RPMI8226 (cell line): ENCODE data around the gene RNF31.

Experiments
- DNase-seq: peaks from one replicate; pipeline ENCODE4 v3.0.0-alpha.2; 2015

Gene RNF31

GRCh38 chr14:24117179-24117578 lies 30.1 kb upstream of the RNF31 start:
- DNase-seq = no peak

GRCh38 chr14:24119691-24120090 lies 27.6 kb upstream of the RNF31 start:
- DNase-seq = no peak

- no peak for DNase-seq
Observed at GRCh38 chr14:24121210-24121609, 26.1 kb upstream of the RNF31 start.

- no peak for DNase-seq
Observed at GRCh38 chr14:24122416-24122815, 24.9 kb upstream of the RNF31 start.

- DNase-seq = no peak
Observed at GRCh38 chr14:24122898-24123297, 24.4 kb upstream of the RNF31 start.

GRCh38 chr14:24123424-24124417 lies 23.6 kb upstream of the RNF31 start:
- DNase-seq = no peak

GRCh38 chr14:24126939-24127338 lies 20.4 kb upstream of the RNF31 start:
- DNase-seq = no peak

GRCh38 chr14:24127673-24128072 lies 19.6 kb upstream of the RNF31 start:
- no peak for DNase-seq

- DNase-seq = no peak
Observed at GRCh38 chr14:24129410-24129998, 17.8 kb upstream of the RNF31 start.

- DNase-seq = no peak
Observed at GRCh38 chr14:24130380-24130716, 16.9 kb upstream of the RNF31 start, which contains the start of gene FITM1. Gene FITM1, plus strand, starts transcription at chr14:24130659. Its CDS starts 905 bp downstream, at chr14:24131564.

- no peak for DNase-seq
Observed at GRCh38 chr14:24130717-24131548, 16.4 kb upstream of the RNF31 start.

- no peak for DNase-seq
Observed at GRCh38 chr14:24131549-24131966, 15.7 kb upstream of the RNF31 start.

- peak; percentile 86 for DNase-seq
Observed at GRCh38 chr14:24132061-24132685, 15.1 kb upstream of the RNF31 start.

GRCh38 chr14:24132976-24133375 lies 14.3 kb upstream of the RNF31 start:
- no peak for DNase-seq

GRCh38 chr14:24133735-24134134 lies 13.6 kb upstream of the RNF31 start:
- DNase-seq = no peak

GRCh38 chr14:24135584-24135833 lies 11.8 kb upstream of the RNF31 start:
- DNase-seq = peak; percentile 38

GRCh38 chr14:24135834-24136683 lies 11.2 kb upstream of the RNF31 start, which contains the start of gene PSME1:
Gene PSME1, plus strand, starts transcription at chr14:24136194. Its CDS starts 69 bp downstream, at chr14:24136263.
- DNase-seq = peak; percentile 92

GRCh38 chr14:24136684-24137528 lies 10.4 kb upstream of the RNF31 start:
- DNase-seq = no peak

GRCh38 chr14:24137529-24138395 lies 9.5 kb upstream of the RNF31 start:
- no peak for DNase-seq
